GM23338 (cell line): Measurements from ENCODE around the gene SORT1. TPM values are rescaled to one million over a fixed set of nuclear protein-coding genes. Genes with fewer than 3 reads are reported as not detected.
A peak's percentile ranks its signal among the peaks of the same experiment; 100 is the strongest.

Experiments
- ATAC-seq: fragments of 200-7000 bp; cut with Tn5 transposase; 3 replicates; pipeline ENCODE4 v1.9.1; 2020
- DNase-seq: peaks from one replicate; pipeline ENCODE4 v3.0.0-alpha.2; 2015; ENCODE audit warnings: low spot score
- H2AFZ ChIP-seq: fragments of 200-600 bp; sonication (generic); 2 replicates; pipeline ENCODE4 v1.8.0; 2016; ENCODE audit warnings: antibody characterized with exemption, mild to moderate bottlenecking, moderate library complexity
- H3F3A ChIP-seq: fragments of 200-600 bp; sonication (generic); replicated peaks from 2 replicates; pipeline ENCODE4 v1.8.0; 2017; ENCODE audit warnings: antibody characterized with exemption, mixed run types, low read depth
- H3K27ac ChIP-seq: fragments of 200-600 bp; sonication (generic); 2 replicates; pipeline ENCODE4 v1.6.1; 2016; ENCODE audit warnings: low read depth
- H3K27me3 ChIP-seq: fragments of 200-600 bp; sonication (generic); 2 replicates; pipeline ENCODE4 v1.8.0; 2016; ENCODE audit warnings: mild to moderate bottlenecking, mixed run types, moderate library complexity; ENCODE audit not compliant: insufficient read depth
- H3K36me3 ChIP-seq: fragments of 200-600 bp; sonication (generic); 2 replicates; pipeline ENCODE4 v1.8.0; 2016; ENCODE audit warnings: mild to moderate bottlenecking; ENCODE audit not compliant: insufficient read depth
- H3K4me1 ChIP-seq: fragments of 200-600 bp; sonication (generic); 2 replicates; pipeline ENCODE4 v1.8.0; 2016; ENCODE audit warnings: mild to moderate bottlenecking, moderate library complexity; ENCODE audit not compliant: insufficient read depth
- H3K4me2 ChIP-seq: fragments of 200-600 bp; sonication (generic); 2 replicates; pipeline ENCODE4 v1.7.1; 2017; ENCODE audit warnings: mixed run types
- H3K4me3 ChIP-seq: fragments of 200-600 bp; sonication (generic); 2 replicates; pipeline ENCODE4 v1.6.1; 2016; ENCODE audit warnings: mixed run types
- H3K79me2 ChIP-seq: fragments of 200-600 bp; sonication (generic); replicated peaks from 2 replicates; pipeline ENCODE4 v1.8.0; 2017; ENCODE audit warnings: mild to moderate bottlenecking; ENCODE audit not compliant: insufficient read depth
- H3K9me2 ChIP-seq: fragments of 200-600 bp; sonication (generic); 2 replicates; pipeline ENCODE4 v1.8.0; 2017; ENCODE audit not compliant: insufficient read depth
- H4K20me1 ChIP-seq: fragments of 200-600 bp; sonication (generic); replicated peaks from 2 replicates; pipeline ENCODE4 v1.8.0; 2017; ENCODE audit warnings: mild to moderate bottlenecking; ENCODE audit not compliant: insufficient read depth
- H3K27ac Mint-ChIP-seq: 2 replicates; pipeline ENCODE4 v1.8.0; 2020; ENCODE audit warnings: inconsistent platforms, mild to moderate bottlenecking, moderate library complexity, mixed read lengths
- H3K27me3 Mint-ChIP-seq: 3 replicates; pipeline ENCODE4 v1.8.0; 2022; ENCODE audit warnings: low read depth, mild to moderate bottlenecking, moderate library complexity, mixed read lengths, inconsistent platforms; ENCODE audit not compliant: insufficient read depth, poor library complexity
- H3K36me3 Mint-ChIP-seq: 3 replicates; pipeline ENCODE4 v1.8.0; 2021; ENCODE audit warnings: low read depth, mild to moderate bottlenecking, inconsistent platforms, moderate library complexity, mixed read lengths
- H3K4me1 Mint-ChIP-seq: 3 replicates; pipeline ENCODE4 v1.8.0; 2020; ENCODE audit warnings: mild to moderate bottlenecking, inconsistent platforms, mixed read lengths
- H3K4me3 Mint-ChIP-seq: 3 replicates; pipeline ENCODE4 v1.8.0; 2021; ENCODE audit warnings: moderate library complexity, mild to moderate bottlenecking, inconsistent platforms, mixed read lengths
- H3K9me3 Mint-ChIP-seq: 3 replicates; pipeline ENCODE4 v1.8.0; 2020; ENCODE audit warnings: moderate library complexity, mild to moderate bottlenecking, inconsistent platforms, mixed read lengths
- CREB1 ChIP-seq: fragments of 250-450 bp; sonication (Bioruptor Pico); IDR thresholded peaks from 2 replicates; pipeline ENCODE4 v1.5.0; 2020; ENCODE audit warnings: low read depth, mild to moderate bottlenecking, moderate library complexity
- CTCF ChIP-seq, 2 experiments: fragments of 200-600 bp in 1 of 2; sonication (generic) in 1 of 2; conservative IDR thresholded peaks; 2 replicates each; pipeline versions ENCODE4 v1.5.1 to v1.6.1; 2016 to 2017; ENCODE audit warnings: antibody characterized with exemption in 2 of 2, low read depth in 2 of 2, mild to moderate bottlenecking in 2 of 2, moderate library complexity in 1 of 2
- ETS1 ChIP-seq: IDR thresholded peaks from 2 replicates; pipeline ENCODE4 v1.6.1; 2016; ENCODE audit warnings: antibody characterized with exemption
- EZH2 ChIP-seq: fragments of 200-600 bp; sonication (generic); IDR thresholded peaks from one replicate; pipeline ENCODE4 v1.8.0; 2017; ENCODE audit warnings: antibody characterized with exemption, mild to moderate bottlenecking, low read depth; ENCODE audit not compliant: unreplicated experiment
- EZH2phosphoT487 ChIP-seq: fragments of 200-600 bp; sonication (generic); IDR thresholded peaks from one replicate; pipeline ENCODE4 v1.8.1; 2018; ENCODE audit warnings: antibody characterized with exemption; ENCODE audit not compliant: unreplicated experiment
- JUNB ChIP-seq: IDR thresholded peaks from one replicate; pipeline ENCODE4 v1.6.1; 2016; ENCODE audit warnings: antibody characterized with exemption; ENCODE audit not compliant: unreplicated experiment
- NANOG ChIP-seq: IDR thresholded peaks from 2 replicates; pipeline ENCODE4 v1.6.1; 2016; ENCODE audit warnings: antibody characterized with exemption, borderline replicate concordance
- POLR2AphosphoS5 ChIP-seq: IDR thresholded peaks from 2 replicates; pipeline ENCODE4 v1.6.1; 2016; ENCODE audit warnings: antibody characterized with exemption, low read depth
- REST ChIP-seq: IDR thresholded peaks from one replicate; pipeline ENCODE4 v1.6.1; 2018; ENCODE audit warnings: antibody characterized with exemption; ENCODE audit not compliant: unreplicated experiment
- STAT1 ChIP-seq: IDR thresholded peaks from one replicate; pipeline ENCODE4 v1.6.1; 2016; ENCODE audit warnings: antibody characterized with exemption; ENCODE audit not compliant: unreplicated experiment
- ZNF114 ChIP-seq: fragments of 250-450 bp; sonication (Bioruptor Pico); IDR thresholded peaks from 2 replicates; pipeline ENCODE4 v1.5.0; 2020; ENCODE audit warnings: mild to moderate bottlenecking, moderate library complexity
- ZNF331 ChIP-seq: fragments of 250-450 bp; sonication (Bioruptor Pico); IDR thresholded peaks from 2 replicates; pipeline ENCODE4 v1.5.0; 2020; ENCODE audit warnings: low read depth, mild to moderate bottlenecking, moderate library complexity
- ZNF462 ChIP-seq: fragments of 250-450 bp; sonication (Bioruptor Pico); IDR thresholded peaks from 2 replicates; pipeline ENCODE4 v1.5.0; 2020; ENCODE audit warnings: mild to moderate bottlenecking, moderate library complexity
- polyA plus RNA-seq: library from polyadenylated mRNA; unstranded; fragments of >200 nt; fragmentation: Nextera tagmentation; extraction: Ambion mirVana; gene quantifications from 2 replicates; pipeline ENCODE4 v1.2.1, GENCODE V29; 2016
- total RNA-seq: library from RNA; depleted of rRNA; stranded (reverse); fragments of >200 nt; shearing (Covaris generic); gene quantifications from 2 replicates; pipeline ENCODE4 v1.2.3, GENCODE V29; 2014

Gene SORT1
- total and polyA plus RNA-seq, 2 experiments from 2014 or later = 10.9 to 55.4 TPM

- H3K4me3 ChIP-seq = peak overlapping the region; percentile 71
- H3K36me3 ChIP-seq = no peaks in the 10 kb centered on the region
- peaks cover 47% of the 10 kb centered on the region for H3K4me1 Mint-ChIP-seq
- peak overlapping the region; percentile 92 for H3K4me2 ChIP-seq
- H2AFZ ChIP-seq = no peak overlapping the region
- H3K27me3 ChIP-seq = no peaks in the 10 kb centered on the region
- H3K27me3 Mint-ChIP-seq = peaks cover 15% of the 10 kb centered on the region
- H3F3A ChIP-seq = peaks cover 9% of the 10 kb centered on the region
- H3K79me2 ChIP-seq = peaks cover 55% of the 10 kb centered on the region
- H3K9me3 Mint-ChIP-seq = no peaks in the 10 kb centered on the region
- no peaks in the 10 kb centered on the region; the same call in 2 of the 3 replicates for H3K36me3 Mint-ChIP-seq
- H3K4me3 Mint-ChIP-seq = peak overlapping the region; percentile 94
- DNase-seq (no peak), ATAC-seq (no peak)
- H3K27ac Mint-ChIP-seq = no peak overlapping the region
- no peaks in the 10 kb centered on the region for H3K9me2 ChIP-seq
- peaks cover 13% of the 10 kb centered on the region for H4K20me1 ChIP-seq
- no peak for TF ChIP-seq ETS1
- no peak for TF ChIP-seq REST
- no peak for TF ChIP-seq NANOG
- no peak for TF ChIP-seq ZNF462 (CRISPR knock-in tag)
- TF ChIP-seq ZNF331 (CRISPR knock-in tag) = no peak
- no peak for TF ChIP-seq POLR2AphosphoS5
- no peak for TF ChIP-seq CTCF (conservative IDR thresholded peaks at IDR 0.05; ENCODE audit: low read depth in 2 of 2)
- TF ChIP-seq EZH2phosphoT487 = no peak
- no peak for TF ChIP-seq STAT1
- no peak for TF ChIP-seq EZH2
- TF ChIP-seq CREB1 (CRISPR knock-in tag) = no peak
- TF ChIP-seq JUNB = no peak
- TF ChIP-seq ZNF114 (CRISPR knock-in tag) = no peak
- H3K4me1 ChIP-seq = peaks cover 31% of the 10 kb centered on the region
- H3K27ac ChIP-seq = 0 out of 2 replicates have a peak overlapping the region, but pooled peaks have one; percentile 48
Observed at GRCh38 chr1:109396513-109396839, 1.2 kb downstream of the SORT1 start.
